ENCODE data around the gene RAB3GAP1. TPM values are rescaled to one million over a fixed set of nuclear protein-coding genes. Genes with fewer than 3 reads are reported as not detected.

The RAB3GAP1 gene
- total RNA-seq, 1 donor from 2014 or later, result 32.0 TPM

DNA sequence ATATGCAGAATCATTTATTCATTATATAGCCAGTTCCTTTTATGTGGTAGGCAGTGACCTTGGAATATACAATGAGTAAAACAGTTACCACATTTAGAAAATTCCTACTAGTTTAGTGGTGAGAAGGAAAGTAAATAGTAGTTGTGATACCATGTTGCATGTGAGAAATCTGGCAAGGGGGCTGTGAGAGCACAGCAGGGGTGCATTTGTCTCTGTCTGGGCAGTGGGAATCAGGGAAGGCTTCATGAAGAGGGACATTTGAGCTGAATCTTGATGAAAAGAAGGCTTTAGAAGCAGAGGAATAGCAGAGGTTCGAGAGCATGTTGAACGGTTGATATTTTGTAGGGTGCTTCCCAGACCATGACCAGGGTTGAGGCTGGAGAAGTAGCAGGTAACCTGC is 78.7 kb downstream of the RAB3GAP1 start:
- no peaks in the 10 kb centered on the region for H3K27me3 Mint-ChIP-seq
- H3K9me3 Mint-ChIP-seq, result no peaks in the 10 kb centered on the region
- H3K4me3 Mint-ChIP-seq, result no peak overlapping the region
- H3K36me3 Mint-ChIP-seq, result peaks cover 45% of the 10 kb centered on the region
- no peak for DNase-seq (ENCODE audit: extremely low spot score, unreplicated experiment)
- TF ChIP-seq, protein P1, sequence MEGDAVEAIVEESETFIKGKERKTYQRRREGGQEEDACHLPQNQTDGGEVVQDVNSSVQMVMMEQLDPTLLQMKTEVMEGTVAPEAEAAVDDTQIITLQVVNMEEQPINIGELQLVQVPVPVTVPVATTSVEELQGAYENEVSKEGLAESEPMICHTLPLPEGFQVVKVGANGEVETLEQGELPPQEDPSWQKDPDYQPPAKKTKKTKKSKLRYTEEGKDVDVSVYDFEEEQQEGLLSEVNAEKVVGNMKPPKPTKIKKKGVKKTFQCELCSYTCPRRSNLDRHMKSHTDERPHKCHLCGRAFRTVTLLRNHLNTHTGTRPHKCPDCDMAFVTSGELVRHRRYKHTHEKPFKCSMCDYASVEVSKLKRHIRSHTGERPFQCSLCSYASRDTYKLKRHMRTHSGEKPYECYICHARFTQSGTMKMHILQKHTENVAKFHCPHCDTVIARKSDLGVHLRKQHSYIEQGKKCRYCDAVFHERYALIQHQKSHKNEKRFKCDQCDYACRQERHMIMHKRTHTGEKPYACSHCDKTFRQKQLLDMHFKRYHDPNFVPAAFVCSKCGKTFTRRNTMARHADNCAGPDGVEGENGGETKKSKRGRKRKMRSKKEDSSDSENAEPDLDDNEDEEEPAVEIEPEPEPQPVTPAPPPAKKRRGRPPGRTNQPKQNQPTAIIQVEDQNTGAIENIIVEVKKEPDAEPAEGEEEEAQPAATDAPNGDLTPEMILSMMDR (conservative IDR thresholded peaks at IDR 0.05), result no peak
- no peak overlapping the region for H3K27ac Mint-ChIP-seq
- no peaks in the 10 kb centered on the region for H3K4me1 Mint-ChIP-seq (ENCODE audit: unreplicated experiment)

DNA sequence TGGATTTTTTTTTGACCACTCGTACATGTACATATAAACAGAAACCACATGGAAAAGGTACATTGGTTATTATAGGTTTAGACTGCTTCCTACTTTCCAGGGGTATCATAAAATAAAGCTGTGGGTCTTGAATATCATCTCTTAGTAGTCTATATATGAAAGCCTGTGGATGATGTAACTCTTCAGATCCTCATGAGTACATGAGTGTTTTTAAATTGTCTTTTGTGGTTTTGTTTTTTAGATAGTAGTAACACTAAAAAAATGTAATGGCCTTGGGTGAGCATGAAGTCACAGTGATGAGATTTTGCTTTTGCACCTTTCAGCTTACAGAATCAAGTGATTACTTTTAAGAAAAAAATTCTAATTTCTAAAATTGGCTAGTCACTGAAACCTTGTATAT is 80.2 kb downstream of the RAB3GAP1 start:
- TF ChIP-seq, protein P1 (conservative IDR thresholded peaks at IDR 0.05), result no peak
- H3K36me3 Mint-ChIP-seq, result peaks cover 50% of the 10 kb centered on the region
- no peak for DNase-seq (ENCODE audit: extremely low spot score, unreplicated experiment)
- no peaks in the 10 kb centered on the region for H3K4me1 Mint-ChIP-seq (ENCODE audit: unreplicated experiment)
- H3K9me3 Mint-ChIP-seq, result no peaks in the 10 kb centered on the region
- H3K27ac Mint-ChIP-seq, result no peak overlapping the region
- H3K4me3 Mint-ChIP-seq, result no peak overlapping the region
- H3K27me3 Mint-ChIP-seq, result no peaks in the 10 kb centered on the region

DNA sequence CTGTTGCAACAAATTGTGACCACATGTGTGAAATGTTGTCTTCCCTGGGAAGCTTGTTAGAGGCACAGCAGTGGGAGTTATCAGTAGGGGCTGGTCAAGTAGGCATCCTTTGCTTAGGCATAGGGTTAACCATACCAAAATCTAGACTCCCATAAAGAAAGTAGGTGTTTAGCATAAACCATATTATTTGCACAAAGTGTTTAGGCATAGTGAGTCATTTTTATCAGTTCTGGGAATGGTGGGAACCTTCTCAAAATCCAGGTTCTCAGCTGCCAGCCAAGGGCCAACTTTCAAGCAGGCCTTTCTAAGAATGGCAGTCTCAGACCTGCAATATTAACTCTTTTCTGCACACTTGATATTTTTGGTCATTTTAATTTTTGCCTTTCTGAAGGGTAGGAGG is 88.5 kb downstream of the RAB3GAP1 start:
- TF ChIP-seq, protein P1 (conservative IDR thresholded peaks at IDR 0.05), result no peak
- H3K4me3 Mint-ChIP-seq, result no peak overlapping the region
- no peaks in the 10 kb centered on the region for H3K4me1 Mint-ChIP-seq (ENCODE audit: unreplicated experiment)
- H3K27me3 Mint-ChIP-seq, result no peaks in the 10 kb centered on the region
- peaks cover 48% of the 10 kb centered on the region for H3K36me3 Mint-ChIP-seq
- no peak overlapping the region for H3K27ac Mint-ChIP-seq
- DNase-seq (ENCODE audit: extremely low spot score, unreplicated experiment), result no peak
- peaks cover 10% of the 10 kb centered on the region for H3K9me3 Mint-ChIP-seq

- Mint-ChIP-seq H3K36me3 (peaks cover 40% of the 10 kb centered on the region), H3K4me1 (ENCODE audit: unreplicated experiment) (no peaks in the 10 kb centered on the region)
Measured at GRCh38 chr2:135142323-135142722, 90.2 kb downstream of the RAB3GAP1 start.

GRCh38 chr2:135144343-135144742 is 92.3 kb downstream of the RAB3GAP1 start:
- TF ChIP-seq, protein P1 (conservative IDR thresholded peaks at IDR 0.05), result no peak
- Mint-ChIP-seq H3K27ac (no peak overlapping the region), H3K4me3 (no peak overlapping the region), H3K9me3 (peaks cover 10% of the 10 kb centered on the region), H3K27me3 (no peaks in the 10 kb centered on the region), H3K36me3 (peaks cover 47% of the 10 kb centered on the region), H3K4me1 (ENCODE audit: unreplicated experiment) (no peaks in the 10 kb centered on the region)
- no peak for DNase-seq (ENCODE audit: extremely low spot score, unreplicated experiment)

More at GRCh38 chr2:135142323-135142722, 90.2 kb downstream of the RAB3GAP1 start:
- Mint-ChIP-seq H3K9me3 (peaks cover 10% of the 10 kb centered on the region), H3K4me3 (no peak overlapping the region), H3K27me3 (no peaks in the 10 kb centered on the region), H3K27ac (no peak overlapping the region)
- no peak for DNase-seq (ENCODE audit: extremely low spot score, unreplicated experiment)
- TF ChIP-seq, protein P1 (conservative IDR thresholded peaks at IDR 0.05), result no peak

DNA sequence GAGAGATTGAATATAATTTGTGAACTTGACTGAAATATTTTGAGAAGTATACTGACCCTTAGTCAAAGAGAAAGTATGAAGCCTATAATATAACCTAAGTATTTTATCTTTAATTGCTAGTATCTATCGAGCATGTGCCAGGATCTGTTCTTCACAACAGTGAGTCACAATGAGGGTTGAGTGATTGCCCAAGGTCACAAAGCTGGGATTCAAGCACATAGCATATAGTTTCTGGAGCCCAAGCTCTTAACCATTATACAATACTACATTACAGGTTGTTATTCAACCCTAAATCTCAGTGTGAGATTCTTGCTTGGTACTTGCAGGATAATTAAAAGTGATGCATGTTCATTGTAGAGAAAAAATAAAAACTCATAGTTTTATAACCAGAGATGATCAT is 97.2 kb downstream of the RAB3GAP1 start:
- H3K27me3 Mint-ChIP-seq, result no peaks in the 10 kb centered on the region
- H3K27ac Mint-ChIP-seq, result no peak overlapping the region
- no peaks in the 10 kb centered on the region for H3K4me1 Mint-ChIP-seq (ENCODE audit: unreplicated experiment)
- no peak overlapping the region for H3K4me3 Mint-ChIP-seq
- TF ChIP-seq, protein P1 (conservative IDR thresholded peaks at IDR 0.05), result no peak
- peaks cover 35% of the 10 kb centered on the region for H3K36me3 Mint-ChIP-seq
- DNase-seq (ENCODE audit: extremely low spot score, unreplicated experiment), result no peak
- H3K9me3 Mint-ChIP-seq, result no peaks in the 10 kb centered on the region
